Activated CD4-positive, alpha-beta T cell treated with anti-CD3 and anti-CD28 coated beads, Interleukin-2, amount 50 U/mL, for 24 hours (primary cell): ENCODE results near the gene CACNA1E.

Experiments used
- DNase-seq, 2 donors: peaks; one replicate each; pipeline ENCODE4 v3.0.0-alpha.2; 2020; ENCODE audit warnings: low read depth in 1 of 2, low spot score in 1 of 2

CACNA1E gene

DNA sequence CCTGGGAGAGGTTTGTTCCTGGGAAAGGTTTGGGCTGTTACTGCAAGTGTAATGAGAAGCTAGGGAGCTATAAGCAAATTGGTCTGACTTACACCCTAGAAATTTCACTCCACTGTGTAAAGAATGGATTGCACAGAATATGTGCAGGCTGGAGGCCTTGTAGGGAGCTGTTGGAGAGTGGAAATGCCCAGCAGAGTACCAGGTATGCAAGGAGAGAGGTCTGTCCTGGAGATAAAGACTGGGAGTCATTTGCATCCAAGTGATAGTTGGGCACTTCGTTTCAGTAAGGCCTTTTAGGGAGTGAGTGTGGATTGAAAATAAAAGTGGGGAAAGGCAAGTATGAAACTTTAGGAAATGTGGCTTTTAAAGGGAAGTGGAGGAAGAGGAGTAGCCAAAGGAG, 75.8 kb downstream of the CACNA1E start:
- no peak for DNase-seq

DNA sequence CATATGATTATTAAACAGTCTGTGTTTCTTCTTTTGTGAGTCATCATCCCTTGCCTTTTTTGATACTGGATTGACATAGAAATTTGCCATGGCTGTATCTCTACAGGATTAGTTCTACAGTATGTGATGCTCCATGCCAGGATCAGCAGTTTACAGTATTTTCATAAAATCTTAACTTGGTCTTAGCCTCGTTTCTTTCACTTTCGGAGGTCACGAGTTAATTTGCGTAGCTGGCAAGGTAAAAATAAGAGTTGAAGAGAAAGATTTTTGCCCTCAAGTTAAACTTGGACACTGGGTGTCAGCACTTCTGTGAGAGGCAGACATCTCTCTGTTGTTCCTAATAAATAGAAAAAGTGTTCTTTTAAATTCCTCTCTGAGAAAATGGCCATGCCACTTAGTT, 79.1 kb downstream of the CACNA1E start:
- no peak for DNase-seq

DNA sequence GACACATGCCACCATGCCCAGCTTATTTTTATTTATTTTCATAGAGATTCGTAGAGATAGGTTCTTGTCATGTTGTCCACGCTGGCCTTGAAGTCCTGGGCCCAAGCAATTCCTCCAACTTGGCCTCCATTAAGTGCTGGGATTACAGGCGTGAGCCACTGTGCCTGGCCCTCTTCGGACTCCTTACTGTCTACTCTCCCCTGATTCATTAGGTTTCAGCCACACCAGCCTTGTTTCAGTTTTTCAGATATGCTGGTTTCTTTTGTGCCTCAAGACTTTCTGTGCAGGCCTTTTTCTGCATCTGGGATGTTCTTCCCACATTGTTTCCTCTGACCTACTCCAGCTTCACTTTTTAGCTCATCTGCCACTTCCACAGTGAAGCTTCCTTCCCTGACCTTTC, 85.4 kb downstream of the CACNA1E start:
- DNase-seq, result no peak

DNA sequence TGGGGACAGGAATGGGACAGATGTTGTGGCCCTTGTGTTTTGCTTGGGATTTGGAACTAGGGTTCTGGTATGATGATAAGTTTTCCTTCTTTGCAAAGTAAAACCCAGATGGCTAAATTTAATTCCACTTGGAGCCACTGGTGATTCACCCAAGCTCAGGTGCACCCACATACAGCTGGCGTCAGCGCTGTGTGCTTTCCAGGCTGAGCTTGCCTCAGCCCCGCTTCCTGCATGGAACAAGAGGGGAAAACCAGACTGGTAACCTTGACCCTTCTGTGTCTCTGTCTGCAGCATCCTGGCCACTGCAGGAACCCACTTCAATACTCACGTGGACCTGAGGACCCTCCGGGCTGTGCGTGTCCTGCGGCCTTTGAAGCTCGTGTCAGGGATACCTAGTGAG, 94.2 kb downstream of the CACNA1E start:
- DNase-seq, result no peak

DNA sequence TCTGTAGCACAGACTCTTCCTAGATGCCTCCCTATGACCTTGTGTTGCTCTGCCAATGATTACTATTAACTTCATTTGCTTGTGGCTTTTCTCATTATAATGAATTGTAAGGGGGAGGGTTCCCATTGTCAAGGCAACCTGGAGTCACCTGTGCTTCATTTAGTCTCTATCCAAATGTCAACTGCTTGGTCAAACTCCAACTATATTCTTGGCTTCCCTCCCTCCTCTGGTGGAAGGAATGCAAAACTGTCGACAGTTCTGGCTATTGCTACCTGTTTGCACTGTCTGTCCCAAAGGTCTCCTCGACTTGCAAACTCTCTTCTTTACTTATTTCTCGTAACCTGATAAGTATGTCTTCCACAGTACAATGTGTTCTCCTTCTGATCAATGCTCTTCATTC, 100.3 kb downstream of the CACNA1E start:
- no peak for DNase-seq

DNA sequence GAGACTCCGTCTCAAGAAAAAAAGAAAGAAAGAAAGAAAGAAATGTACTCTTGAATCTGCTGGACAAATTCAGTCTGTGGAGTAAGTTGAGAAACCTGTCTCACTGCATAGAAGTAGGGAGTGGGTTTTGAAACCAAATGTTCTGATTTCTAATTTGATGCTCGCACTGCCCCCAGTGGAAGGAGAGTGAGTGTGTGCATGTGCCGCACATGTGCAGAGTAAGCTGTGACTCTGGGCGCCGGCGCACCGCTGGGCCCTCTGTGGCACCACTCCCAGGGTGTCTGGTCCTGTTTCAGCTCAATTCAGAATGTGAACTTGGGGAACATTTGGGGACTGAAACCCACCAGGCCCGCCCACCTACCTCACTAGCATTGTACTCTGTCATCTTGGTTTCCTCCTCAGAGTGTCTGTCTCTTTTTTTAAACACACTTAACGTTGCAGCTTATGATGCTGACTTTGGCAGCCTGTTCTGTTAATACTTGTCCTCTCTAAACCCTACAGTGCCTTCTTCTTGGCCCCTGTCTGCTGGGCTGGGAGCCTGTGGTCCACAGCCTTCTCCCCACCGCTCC, 104.6 kb downstream of the CACNA1E start:
- no peak for DNase-seq

DNA sequence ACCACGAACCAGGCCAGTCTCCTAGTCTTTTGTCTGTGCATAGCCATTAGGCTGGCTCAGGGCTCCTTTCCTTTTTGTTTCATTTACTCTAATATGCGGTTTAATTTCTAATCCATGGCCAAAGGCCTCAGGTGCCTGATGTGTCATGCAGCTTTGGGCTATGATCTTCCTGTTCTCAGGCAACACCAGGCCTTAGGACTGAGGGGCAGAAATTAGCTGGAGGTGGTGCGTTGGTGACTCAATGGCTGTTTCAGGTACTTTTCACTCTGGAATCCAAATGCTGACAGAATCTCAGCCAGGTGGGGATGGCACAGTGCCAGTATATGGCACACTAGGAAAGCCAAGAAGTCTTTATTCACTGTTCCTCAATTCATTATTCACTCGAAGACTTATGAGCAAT, 105.3 kb downstream of the CACNA1E start:
- no peak for DNase-seq

DNA sequence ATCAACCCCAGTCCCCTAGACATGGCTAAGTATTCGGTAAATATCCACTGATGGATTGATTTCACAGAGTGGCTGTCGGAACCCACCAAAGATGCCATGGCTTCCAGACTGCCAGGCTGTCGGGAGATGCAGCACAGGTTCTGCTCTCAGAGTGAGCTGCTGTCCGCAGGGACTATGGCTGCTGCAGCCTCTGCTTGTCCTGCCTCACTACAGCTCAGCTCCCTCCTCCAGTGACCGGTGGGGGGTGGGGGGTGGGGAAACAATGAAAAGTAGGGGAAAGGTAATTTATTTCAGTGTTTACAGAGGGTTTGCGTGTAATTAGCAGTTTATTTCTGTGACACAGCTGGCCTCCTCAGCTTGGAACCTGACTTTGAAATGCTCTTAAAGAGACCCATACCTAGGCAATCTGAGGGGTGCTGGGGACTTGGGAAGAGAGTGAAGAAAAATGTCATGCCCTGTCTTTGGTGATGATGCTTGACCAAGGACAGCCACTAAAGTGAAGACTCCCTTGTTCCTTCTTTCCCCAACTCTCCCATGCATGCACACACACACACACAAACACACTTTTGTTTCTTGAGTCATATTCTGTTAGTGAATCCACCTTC, 109.0 kb downstream of the CACNA1E start:
- no peak for DNase-seq

DNA sequence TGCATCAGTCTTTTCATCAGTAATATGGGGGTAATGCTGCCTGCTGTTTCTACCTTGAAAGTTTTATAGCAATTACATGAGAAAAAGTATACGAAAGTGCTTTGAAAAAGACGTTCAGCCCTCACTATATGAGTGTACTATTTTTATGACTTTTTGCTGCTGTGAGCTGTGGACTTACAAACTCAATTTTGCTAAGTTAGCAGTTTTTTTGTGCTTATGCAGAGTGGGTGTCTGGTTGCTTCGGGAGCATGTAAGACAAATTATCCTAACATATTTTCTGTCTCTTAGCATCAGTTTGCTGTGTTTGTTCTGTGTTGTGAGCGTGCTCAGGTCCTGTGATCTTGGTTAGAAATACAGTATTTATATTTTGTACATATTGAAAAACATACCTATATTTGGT, 109.7 kb downstream of the CACNA1E start:
- no peak for DNase-seq

DNA sequence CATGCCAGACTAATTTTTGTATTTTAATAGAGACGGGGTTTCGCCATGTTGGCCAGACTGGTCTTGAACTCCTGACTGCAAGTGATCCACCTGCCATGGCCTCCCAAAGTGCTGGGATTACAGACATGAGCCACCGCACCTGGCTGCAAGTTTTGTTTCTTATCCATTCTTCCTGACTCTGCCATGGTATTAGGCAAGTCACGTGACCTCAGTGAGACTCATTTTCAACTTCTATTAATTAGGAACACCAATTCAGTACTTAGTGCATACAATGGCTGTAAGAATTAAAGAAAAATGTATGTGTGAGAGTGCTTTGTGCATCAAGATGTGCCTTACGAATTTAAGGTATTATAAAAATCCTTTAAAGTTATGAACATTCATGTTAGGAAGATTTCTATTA, 111.2 kb downstream of the CACNA1E start:
- DNase-seq, result no peak

DNA sequence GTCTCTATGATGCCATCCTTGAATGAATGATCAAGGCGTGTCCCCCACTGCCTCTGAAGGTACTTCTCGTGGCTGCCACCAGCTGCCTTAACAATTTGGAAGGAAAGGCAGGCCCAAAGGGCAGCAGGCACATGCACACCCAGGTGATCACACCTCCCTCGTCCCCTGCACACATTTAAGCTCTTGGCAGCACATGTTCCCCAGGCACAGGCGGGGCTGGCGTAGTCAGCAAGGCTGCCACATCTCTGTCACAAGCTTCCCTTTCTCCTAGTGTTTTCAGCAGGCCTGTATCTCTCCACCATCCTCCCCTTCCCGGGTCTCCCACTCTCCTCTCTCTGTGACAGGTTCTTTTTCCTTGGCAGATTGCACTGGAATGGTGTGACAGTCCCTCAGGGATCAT, 111.9 kb downstream of the CACNA1E start:
- no peak for DNase-seq

DNA sequence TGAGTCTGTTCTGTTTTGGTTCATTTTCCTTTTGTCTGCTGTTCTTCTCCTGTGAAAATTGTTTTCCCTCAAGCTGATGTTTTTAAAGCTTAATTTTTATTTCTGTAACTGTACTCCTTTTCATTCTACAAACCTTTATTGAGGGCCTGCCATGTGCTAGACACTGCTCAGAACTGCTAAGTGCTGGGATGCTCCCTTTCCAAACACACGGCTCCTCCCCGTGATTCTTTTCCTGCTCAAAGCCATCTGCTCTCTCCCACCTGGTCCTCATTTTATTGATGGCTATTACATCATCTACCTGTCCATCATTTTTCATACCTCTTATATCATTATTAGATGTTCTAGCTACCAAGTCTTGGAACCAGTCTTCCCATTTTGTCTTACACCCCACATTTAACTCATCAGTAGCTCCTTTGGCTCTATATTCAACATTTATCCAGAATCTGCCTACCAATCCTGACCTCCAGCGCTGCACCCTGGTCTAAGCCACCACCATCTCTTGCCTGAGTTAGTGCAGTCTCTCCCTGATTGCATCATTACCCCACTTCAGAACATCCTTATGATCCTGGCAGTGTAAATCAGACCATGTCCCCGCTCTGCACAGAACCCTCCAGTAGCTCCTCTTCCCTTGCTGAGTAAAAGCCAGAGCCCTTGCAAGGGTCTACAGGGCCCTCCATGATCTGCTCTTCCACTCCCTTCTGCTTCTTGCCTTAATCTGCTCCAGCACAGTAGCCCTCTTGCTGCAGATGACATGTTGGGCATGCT, 118.1 kb downstream of the CACNA1E start:
- no peak for DNase-seq

DNA sequence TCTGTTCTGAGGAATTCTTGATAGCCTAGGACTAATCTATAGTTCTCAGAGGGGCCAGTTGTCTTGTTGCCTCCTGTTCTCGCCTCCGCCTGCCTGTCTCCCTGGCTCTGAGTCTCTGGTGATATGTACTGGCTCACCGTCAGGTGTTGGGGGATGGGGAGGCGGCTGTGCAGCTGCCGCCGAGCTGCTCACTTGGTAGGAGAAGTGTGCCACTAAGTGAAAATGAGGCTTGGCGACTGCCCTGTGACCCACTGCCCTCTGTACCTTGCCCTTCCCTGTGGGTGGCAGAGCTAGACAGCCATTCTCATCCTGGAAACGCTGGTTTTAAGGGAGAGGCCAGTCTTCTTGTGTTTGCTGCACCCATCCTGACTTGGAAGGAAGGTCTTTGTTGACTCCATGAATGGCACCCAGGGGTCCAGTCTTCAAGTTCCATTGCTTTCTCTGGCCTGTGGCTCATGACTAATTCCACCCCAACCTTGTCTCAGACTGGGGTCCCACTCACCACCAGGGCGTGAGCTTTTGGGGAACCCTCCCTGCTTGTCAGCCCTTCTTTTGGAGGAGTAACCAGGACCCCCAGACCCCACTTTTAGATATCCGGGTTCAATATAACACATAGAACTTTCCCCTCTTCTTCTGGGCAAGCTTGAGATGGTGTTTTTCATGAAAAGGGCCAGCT, 120.6 kb downstream of the CACNA1E start:
- no peak for DNase-seq

DNA sequence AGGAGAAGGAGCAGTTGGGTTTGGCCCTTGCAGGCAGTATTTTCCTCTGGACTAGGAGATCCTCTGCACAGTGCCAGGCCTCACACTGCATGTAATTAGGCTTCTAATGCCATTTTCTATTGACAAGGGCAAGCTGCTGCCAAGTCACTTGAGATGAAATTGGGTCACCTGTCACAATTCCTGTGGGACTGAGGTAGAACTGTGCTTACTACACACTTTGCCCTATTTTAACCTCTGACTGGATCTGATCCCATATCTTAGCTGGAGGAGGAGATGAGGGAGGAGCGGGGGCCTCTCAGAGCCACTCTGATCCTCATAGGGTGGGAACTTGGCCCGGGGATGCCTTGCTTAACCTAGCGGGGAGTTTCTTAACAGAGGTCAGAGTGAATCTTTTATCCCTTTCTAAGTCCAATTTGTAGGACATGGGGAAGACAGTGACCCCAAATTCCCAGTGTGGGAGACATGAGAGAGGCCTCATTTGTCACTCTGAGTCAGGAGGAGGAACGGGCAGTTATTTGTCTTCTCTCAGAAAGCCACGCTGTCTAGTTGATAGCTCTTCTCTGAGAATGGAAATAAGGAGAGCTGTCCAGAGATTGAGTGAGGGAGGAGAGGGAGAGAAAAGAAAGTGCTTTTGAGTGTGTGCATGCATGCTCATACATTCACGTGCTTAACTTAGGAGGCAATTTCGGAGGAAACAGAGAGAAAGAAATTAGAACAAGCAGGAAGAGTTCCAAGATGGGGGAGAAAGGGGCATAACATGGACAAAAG, 121.3 kb downstream of the CACNA1E start:
- no peak for DNase-seq

DNA sequence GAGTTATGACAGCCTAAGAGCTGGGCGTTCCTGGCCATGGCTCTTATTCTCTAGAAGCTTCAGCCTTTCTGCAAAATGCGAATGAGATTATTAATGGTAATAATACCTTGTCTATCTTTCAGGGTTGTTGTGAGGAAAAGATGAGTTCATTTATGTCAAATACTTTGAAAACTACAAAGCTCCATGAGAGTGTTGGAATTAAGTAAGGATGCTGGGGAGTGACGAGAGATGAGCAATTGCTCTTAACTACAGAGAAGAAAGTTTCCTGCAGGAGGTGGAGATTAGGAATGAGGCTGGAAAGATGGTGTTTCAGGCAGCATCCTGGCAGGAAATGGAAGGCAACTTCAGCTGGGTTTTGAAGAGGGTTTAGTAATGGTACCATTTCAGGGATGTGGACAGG, 124.2 kb downstream of the CACNA1E start:
- DNase-seq, result no peak

DNA sequence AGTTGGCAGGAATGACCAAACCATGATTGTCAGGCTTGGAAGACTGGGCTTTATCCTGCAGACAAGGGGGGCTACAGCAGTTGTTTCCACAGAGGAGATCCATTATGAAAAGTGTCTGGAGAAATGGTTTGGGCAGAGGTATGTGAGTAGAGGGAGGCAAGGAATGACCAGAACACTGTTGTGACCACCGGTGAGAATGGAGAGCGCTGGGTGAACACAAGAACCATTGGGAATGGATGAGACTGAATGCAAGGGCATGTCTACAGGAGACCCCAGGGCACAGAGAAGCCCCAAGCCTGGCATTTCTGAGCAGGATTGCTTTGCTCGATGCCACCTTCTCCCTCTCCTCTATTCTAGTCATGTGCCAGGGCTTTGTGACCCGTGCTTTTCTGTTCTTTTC, 125.1 kb downstream of the CACNA1E start:
- DNase-seq, result no peak

DNA sequence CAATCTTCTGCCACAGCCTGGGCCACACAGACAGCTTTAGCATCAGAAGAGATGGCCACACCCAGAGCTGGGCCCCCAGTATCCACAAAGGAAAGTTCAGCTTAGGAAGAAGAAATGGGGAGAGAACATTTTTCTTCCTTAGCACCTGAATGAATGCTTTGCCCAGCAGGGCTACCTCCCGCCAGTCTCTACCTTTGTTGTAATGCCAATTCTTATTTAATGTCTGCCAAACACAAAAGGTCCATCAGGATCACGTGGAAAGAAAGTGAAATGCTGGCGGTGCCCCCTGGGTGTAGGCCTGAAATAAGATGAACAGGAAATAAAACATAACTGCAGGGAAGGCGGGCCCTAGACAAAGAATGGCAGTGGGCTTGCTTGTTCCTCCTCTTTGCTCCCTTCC, 125.6 kb downstream of the CACNA1E start:
- no peak for DNase-seq

DNA sequence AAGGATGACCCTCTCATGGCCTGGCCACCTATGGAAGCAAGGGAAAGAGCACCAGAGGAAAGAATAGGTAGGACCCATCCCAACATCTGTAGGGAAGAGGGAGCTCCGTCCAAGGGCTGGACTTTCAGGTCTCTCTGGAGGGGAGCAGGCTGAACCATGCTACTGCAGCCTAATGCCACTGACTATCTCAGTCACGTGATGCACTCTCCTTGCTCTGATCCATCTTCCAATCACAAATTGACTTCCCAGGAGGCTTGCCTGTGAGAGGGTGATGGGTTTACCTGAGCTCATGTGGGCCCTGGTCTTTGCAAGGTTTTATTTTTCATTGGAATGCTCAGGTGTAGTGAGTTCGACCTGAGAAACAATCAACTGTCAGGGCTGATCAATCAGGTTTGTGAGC, 128.8 kb downstream of the CACNA1E start:
- no peak for DNase-seq

DNA sequence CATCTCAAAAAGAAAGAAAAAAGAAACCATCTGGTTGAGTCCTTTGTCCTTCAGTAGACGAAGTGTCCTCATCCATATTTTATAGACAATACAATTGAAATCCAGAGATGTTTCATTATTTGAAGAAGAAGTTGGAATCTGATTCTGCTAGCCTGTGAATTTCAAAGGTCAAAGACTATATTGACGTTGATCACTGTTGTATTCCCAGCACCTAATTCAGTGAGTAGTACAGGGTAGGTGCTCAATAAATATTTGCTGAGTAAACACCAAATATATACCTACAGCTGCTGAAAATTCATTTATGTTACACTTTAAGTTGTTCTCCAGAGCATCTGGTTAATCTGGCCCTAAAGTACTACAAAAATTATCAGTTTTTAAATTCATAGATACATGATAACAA, 135.2 kb downstream of the CACNA1E start:
- DNase-seq, result no peak

DNA sequence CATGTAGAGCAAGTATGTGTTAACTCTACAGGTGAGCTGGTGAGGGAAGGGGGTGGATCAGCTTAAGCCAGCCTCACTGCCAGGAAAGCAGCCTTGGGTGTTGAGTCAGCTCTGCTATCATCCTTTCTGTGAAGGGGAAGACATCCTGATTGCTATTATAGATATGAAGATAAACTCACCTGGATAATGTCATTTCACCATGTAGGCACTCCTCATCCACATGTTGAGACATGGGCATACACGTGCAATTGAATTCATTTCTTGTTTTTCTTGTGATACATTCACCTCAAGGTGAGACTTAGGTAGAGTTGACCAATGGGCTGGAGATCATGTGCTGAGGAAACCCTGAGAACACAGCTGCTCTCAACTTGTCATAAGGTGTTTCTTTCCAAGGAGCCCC, 136.9 kb downstream of the CACNA1E start:
- no peak for DNase-seq

DNA sequence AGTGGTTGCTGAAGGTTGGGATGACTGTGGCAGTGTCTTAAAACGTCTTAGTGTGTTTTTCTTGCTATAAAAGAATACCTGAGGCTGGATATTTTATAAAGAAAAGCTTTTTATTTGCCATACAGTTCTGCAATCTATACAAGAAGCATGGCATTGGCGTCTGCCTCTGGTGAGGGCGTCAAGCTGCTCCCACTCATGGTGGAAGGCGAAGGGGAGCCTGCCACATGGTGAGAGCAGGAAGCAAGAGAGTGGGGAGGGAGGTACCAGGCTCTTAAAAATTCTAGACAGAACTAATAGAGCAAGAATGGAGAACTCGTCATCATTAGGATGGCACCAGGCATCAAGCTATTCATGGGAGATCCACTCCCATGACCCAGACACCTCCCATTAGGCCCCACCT, 140.5 kb downstream of the CACNA1E start:
- no peak for DNase-seq
